ENCODE data around the gene HYCC1. TPM values are rescaled to one million over a fixed set of nuclear protein-coding genes. Genes with fewer than 3 reads are reported as not detected.

The HYCC1 gene
- total RNA-seq, 2 experiments from 2014 or later: 12.4 to 13.1 TPM

GRCh38 chr7:22997871-22998518 lies 15.9 kb downstream of the HYCC1 start:
- H3K27me3 ChIP-seq (ENCODE audit: control insufficient read depth in 1 of 2, insufficient read depth in 2 of 2, low read length in 2 of 2): no peaks in the 10 kb centered on the region
- POLR2A ChIA-PET: no interaction called here
- H3K27ac ChIP-seq (ENCODE audit: low read depth in 1 of 2, low read length in 2 of 2): no peak overlapping the region
- Mint-ChIP-seq H3K27me3 (no peaks in the 10 kb centered on the region), H3K4me1 (ENCODE audit: low read depth) (peaks cover 35% of the 10 kb centered on the region), H3K9me3 (no peaks in the 10 kb centered on the region), H3K36me3 (ENCODE audit: low read depth) (no peaks in the 10 kb centered on the region), H3K4me3 (no peak overlapping the region), H3K27ac (no peak overlapping the region)
- H3K36me3 ChIP-seq (ENCODE audit: insufficient read depth, low read length): no peaks in the 10 kb centered on the region
- ATAC-seq (ENCODE audit: poor library complexity) (no peak), DNase-seq (no peak)
- H3K4me1 ChIP-seq (ENCODE audit: insufficient read depth, low read length): no peaks in the 10 kb centered on the region
- intact Hi-C loops (cut with DNase I, micrococcal nuclease): no loop called here
- no peaks in the 10 kb centered on the region for H3K9me3 ChIP-seq (ENCODE audit: control insufficient read depth in 1 of 2, insufficient read depth in 1 of 2, low read length in 2 of 2)
- H3K4me3 ChIP-seq (ENCODE audit: low read length): no peak overlapping the region
- CTCF ChIA-PET: no interaction called here
- no peak for TF ChIP-seq CTCF (IDR thresholded peaks at IDR 0.05)

GRCh38 chr7:22996470-22996869 lies 17.5 kb downstream of the HYCC1 start:
- H3K27me3 ChIP-seq (ENCODE audit: control insufficient read depth in 1 of 2, insufficient read depth in 2 of 2, low read length in 2 of 2): no peaks in the 10 kb centered on the region
- H3K36me3 ChIP-seq (ENCODE audit: insufficient read depth, low read length): no peaks in the 10 kb centered on the region
- Mint-ChIP-seq H3K4me3 (no peak overlapping the region), H3K4me1 (ENCODE audit: low read depth) (peaks cover 26% of the 10 kb centered on the region), H3K9me3 (no peaks in the 10 kb centered on the region), H3K27me3 (no peaks in the 10 kb centered on the region), H3K36me3 (ENCODE audit: low read depth) (no peaks in the 10 kb centered on the region), H3K27ac (no peak overlapping the region)
- no peak for DNase-seq
- H3K4me1 ChIP-seq (ENCODE audit: insufficient read depth, low read length): no peaks in the 10 kb centered on the region
- ChIA-PET CTCF (interaction anchor here (0.9 kb wide), 1 partner anchor 16 kb away, joined by 3 read pairs; no protein-coding TSS in a partner anchor), POLR2A (no interaction called here)
- H3K27ac ChIP-seq (ENCODE audit: low read depth in 1 of 2, low read length in 2 of 2): no peak overlapping the region
- intact Hi-C loops (cut with DNase I, micrococcal nuclease): no loop called here
- H3K9me3 ChIP-seq (ENCODE audit: control insufficient read depth in 1 of 2, insufficient read depth in 1 of 2, low read length in 2 of 2): no peaks in the 10 kb centered on the region
- TF ChIP-seq CTCF (IDR thresholded peaks at IDR 0.05): no peak
- ATAC-seq (ENCODE audit: poor library complexity): no peak
- H3K4me3 ChIP-seq (ENCODE audit: low read length): no peak overlapping the region

- H3K27ac Mint-ChIP-seq: no peak overlapping the region
These were observed 18.9 kb downstream of the HYCC1 start for GRCh38 chr7:22995011-22995410.

More at GRCh38 chr7:22995011-22995410, 18.9 kb downstream of the HYCC1 start:
- H3K4me3 ChIP-seq (ENCODE audit: low read length): no peak overlapping the region
- no peak overlapping the region for H3K27ac ChIP-seq (ENCODE audit: low read depth in 1 of 2, low read length in 2 of 2)
- Mint-ChIP-seq H3K9me3 (no peaks in the 10 kb centered on the region), H3K27me3 (no peaks in the 10 kb centered on the region), H3K36me3 (ENCODE audit: low read depth) (peaks cover 5% of the 10 kb centered on the region), H3K4me3 (no peak overlapping the region), H3K4me1 (ENCODE audit: low read depth) (peaks cover 19% of the 10 kb centered on the region)
- H3K9me3 ChIP-seq (ENCODE audit: control insufficient read depth in 1 of 2, insufficient read depth in 1 of 2, low read length in 2 of 2): no peaks in the 10 kb centered on the region
- no peaks in the 10 kb centered on the region for H3K4me1 ChIP-seq (ENCODE audit: insufficient read depth, low read length)
- no peak for ATAC-seq (ENCODE audit: poor library complexity)
- no peak for DNase-seq
- no peaks in the 10 kb centered on the region for H3K36me3 ChIP-seq (ENCODE audit: insufficient read depth, low read length)
- ChIA-PET CTCF (interaction anchor here (1.6 kb wide), 1 partner anchor 44 kb away, joined by 4 read pairs; no protein-coding TSS in a partner anchor), POLR2A (interaction anchor here (1.2 kb wide), 1 partner anchor 187 kb away, joined by 3 read pairs; the partner anchor contains the start of gene NUP42)
- H3K27me3 ChIP-seq (ENCODE audit: control insufficient read depth in 1 of 2, insufficient read depth in 2 of 2, low read length in 2 of 2): no peaks in the 10 kb centered on the region
- intact Hi-C loops (cut with DNase I, micrococcal nuclease): no loop called here
- TF ChIP-seq CTCF (IDR thresholded peaks at IDR 0.05): no peak
